ENCODE results near the gene C5orf52. TPM values are rescaled to one million over a fixed set of nuclear protein-coding genes. Genes with fewer than 3 reads are reported as not detected.
"Not testable (repeated sequence)": the region's sequence is repeated elsewhere in the genome, so short reads cannot be mapped to it uniquely, and the experiment has no call there.

Gene C5orf52
- total RNA-seq, 4 donors from 2014 or later = not detected

DNA sequence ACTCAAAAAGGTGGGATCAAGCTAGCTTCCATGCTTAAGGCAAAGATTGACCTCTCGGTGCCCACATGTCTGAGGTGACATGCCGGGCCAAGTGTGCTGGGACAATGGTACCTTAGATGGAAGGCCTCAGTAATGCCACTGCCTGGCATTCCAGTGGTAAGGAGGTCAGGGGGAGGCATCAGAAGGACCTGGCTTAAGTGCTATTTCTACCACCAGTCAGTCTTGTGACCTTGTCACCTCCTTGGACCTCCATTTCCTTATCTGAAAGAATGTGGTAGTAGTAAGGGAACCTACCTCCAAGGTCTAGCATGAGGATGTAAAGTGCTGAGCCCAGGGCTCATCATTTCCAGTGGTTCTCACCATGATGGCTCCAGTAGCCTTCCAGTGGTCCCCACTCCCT lies 8.9 kb downstream of the C5orf52 start:
- TF ChIP-seq, protein P1, sequence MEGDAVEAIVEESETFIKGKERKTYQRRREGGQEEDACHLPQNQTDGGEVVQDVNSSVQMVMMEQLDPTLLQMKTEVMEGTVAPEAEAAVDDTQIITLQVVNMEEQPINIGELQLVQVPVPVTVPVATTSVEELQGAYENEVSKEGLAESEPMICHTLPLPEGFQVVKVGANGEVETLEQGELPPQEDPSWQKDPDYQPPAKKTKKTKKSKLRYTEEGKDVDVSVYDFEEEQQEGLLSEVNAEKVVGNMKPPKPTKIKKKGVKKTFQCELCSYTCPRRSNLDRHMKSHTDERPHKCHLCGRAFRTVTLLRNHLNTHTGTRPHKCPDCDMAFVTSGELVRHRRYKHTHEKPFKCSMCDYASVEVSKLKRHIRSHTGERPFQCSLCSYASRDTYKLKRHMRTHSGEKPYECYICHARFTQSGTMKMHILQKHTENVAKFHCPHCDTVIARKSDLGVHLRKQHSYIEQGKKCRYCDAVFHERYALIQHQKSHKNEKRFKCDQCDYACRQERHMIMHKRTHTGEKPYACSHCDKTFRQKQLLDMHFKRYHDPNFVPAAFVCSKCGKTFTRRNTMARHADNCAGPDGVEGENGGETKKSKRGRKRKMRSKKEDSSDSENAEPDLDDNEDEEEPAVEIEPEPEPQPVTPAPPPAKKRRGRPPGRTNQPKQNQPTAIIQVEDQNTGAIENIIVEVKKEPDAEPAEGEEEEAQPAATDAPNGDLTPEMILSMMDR (IDR thresholded peaks at IDR 0.05) = no peak
- TF ChIP-seq POLR2A (IDR thresholded peaks at IDR 0.05) = no peak
- WGBS, 2 donors = 97 to 100% methylated on average over 2 of the region's 2 CpGs
- DNase-seq (ENCODE audit: low spot score in 2 of 2) = peak in 1 of 2 donors; percentile 26

DNA sequence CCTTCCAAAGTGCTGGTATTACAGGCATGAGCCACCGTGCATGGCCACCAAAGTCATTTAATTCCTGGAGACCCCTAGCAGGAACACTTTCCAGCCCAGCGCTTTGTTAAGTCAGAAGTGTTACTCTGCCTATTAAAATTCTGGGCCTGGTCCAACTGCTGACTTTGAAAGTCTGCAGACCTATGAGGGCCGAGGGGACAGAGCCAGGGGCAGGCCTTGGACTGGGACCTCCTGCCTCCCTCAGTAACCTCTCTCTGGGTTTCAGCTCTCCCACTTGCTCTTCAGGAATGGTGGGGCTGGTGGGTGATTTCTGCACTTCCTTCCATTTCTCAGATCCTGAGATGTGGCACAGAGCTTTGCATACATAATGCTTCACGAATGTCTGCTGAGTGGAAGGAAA lies 9.7 kb downstream of the C5orf52 start:
- no peak overlapping the region for H3K4me3 ChIP-seq (ENCODE audit: low read depth, poor library complexity, severe bottlenecking)
- intact Hi-C loops (cut with DNase I; ENCODE audit: low total_unique reads) = no loop called here
- 63 to 75% methylated on average over 4 of the region's 4 CpGs for WGBS, 2 donors
- peak in 1 of 2 donors; percentile 56 for DNase-seq (ENCODE audit: low spot score in 2 of 2)
- TF ChIP-seq POLR2A (IDR thresholded peaks at IDR 0.05) = no peak
- TF ChIP-seq, protein P1 (IDR thresholded peaks at IDR 0.05) = no peak

More for the DNA sequence above, 8.9 kb downstream of the C5orf52 start:
- no peak overlapping the region for H3K4me3 ChIP-seq (ENCODE audit: low read depth, poor library complexity, severe bottlenecking)
- intact Hi-C loops (cut with DNase I; ENCODE audit: low total_unique reads) = no loop called here

DNA sequence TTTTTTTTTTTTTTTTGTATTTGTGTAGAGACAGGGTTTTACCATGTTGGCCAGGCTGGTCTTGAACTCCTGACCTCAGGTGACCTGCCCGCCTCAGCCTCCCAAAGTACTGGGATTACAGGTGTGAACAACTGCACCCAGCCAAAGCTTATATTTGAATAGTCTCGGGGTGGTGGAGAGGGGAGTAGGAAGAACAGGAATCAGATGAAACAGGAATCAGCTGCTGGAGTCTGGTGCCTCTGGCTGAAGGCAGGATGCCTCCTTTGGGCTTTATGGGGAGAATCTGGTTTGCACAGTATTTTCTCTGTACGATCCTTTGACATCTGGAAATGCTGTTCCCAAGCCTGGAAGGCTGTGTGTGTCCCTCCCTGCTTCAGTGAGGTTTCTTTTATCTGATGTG lies 10.9 kb downstream of the C5orf52 start:
- no peak for TF ChIP-seq POLR2A (IDR thresholded peaks at IDR 0.05)
- TF ChIP-seq, protein P1 (IDR thresholded peaks at IDR 0.05) = no peak
- 40 to 59% methylated on average over 3 of the region's 3 CpGs for WGBS, 2 donors
- no peak overlapping the region for H3K4me3 ChIP-seq (ENCODE audit: low read depth, poor library complexity, severe bottlenecking)
- DNase-seq (ENCODE audit: low spot score in 2 of 2) = no peak
- intact Hi-C loops (cut with DNase I; ENCODE audit: low total_unique reads) = no loop called here

DNA sequence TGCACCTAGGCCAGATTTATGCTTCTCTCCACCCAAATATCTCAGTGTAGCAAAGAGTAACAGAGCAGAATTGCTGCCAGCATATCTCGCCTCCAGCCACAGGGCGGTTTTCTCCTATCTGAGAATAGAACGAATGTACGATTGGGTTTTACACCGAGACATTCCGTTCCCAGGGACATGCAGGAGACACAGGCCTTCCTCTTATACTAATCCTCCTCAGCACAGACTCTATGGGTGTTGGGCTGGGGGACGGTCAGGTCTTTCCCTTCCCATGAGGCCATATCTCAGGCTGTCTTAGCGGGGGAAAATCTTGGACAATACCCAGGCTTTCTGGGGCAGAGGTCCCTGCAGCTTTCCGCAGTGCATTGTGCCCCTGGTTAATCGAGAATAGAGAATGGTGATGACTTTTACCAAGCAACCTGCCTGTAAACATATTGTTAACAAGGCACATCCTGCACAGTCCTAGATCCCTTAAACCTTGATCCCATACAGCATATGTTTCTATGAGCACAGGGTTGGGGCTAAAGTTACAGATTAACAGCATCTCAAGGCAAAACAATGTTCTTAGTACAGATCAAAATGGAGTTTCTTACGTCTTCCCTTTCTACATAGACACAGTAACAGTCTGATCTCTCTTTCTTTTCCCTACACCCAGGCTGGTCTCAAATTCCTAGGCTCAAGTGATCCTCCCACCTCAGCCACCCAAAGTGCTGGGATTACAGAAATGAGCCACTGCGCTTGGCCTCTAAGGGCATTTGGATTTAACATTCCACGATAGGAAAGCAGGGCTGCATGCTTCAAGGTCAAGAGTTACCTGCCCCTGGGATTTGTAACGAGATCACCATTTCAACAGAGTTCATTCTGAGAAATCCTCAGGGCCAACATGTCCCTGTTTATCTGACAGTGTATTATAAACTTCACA lies 15.2 kb downstream of the C5orf52 start:
- intact Hi-C loops (cut with DNase I; ENCODE audit: low total_unique reads); H3K4me3 ChIP-seq (ENCODE audit: low read depth, poor library complexity, severe bottlenecking): not testable (repeated sequence)
- 80 to 87% methylated on average over 14 of the region's 14 CpGs for WGBS, 2 donors
- DNase-seq (ENCODE audit: low spot score in 2 of 2) = peak in 1 of 2 donors; percentile 61

- DNase-seq (ENCODE audit: low spot score in 2 of 2) = no peak
- no peak overlapping the region for H3K4me3 ChIP-seq (ENCODE audit: low read depth, poor library complexity, severe bottlenecking)
- 89 to 91% methylated on average over 1 of the region's 1 CpG for WGBS, 2 donors
- intact Hi-C loops (cut with DNase I; ENCODE audit: low total_unique reads) = no loop called here
- no peak for TF ChIP-seq POLR2A (IDR thresholded peaks at IDR 0.05)
- TF ChIP-seq, protein P1 (IDR thresholded peaks at IDR 0.05) = no peak
Measured at GRCh38 chr5:157687198-157687554, 15.8 kb downstream of the C5orf52 start.

DNA sequence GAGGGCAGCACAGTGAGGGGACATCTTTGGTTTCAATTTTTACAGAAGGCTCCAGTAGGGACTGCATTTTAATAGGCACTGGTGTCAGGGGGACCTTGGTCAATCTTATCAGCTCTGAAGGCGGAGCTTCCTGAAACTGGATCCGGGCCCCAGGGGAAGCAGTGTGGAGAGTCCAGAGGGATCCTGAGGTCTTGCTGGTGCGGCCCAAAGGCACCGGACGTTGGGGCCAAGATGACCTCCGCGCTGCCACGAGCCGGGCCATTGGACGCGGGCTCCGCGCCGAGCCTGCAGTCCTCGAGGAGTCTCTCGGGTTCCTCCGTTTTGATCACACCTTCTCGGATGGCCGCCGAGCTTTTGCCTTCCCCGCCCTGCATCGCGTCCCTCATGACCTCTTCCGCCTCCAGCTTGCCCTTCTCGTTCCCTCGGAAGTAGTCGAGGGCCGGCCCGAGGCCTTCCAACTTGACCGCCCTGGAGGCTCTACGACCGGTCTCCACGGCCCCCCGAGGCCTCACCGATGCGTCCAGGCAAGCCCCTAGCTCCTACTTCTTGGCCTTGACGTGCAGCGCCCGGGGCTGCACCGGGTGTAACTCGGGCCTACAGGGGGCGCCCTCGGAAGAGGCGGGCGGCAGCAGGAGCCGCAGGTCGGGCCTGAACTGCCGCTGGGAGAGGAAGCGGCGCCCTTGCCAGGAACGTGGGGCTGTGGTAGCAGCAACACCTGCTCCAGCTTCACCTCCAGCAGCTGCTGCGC lies 18.8 kb downstream of the C5orf52 start:
- H3K4me3 ChIP-seq (ENCODE audit: low read depth, poor library complexity, severe bottlenecking) = no peak overlapping the region
- no peak for TF ChIP-seq POLR2A (IDR thresholded peaks at IDR 0.05)
- WGBS, 2 donors = 61 to 83% methylated on average over 37 to 49 of the region's 52 CpGs
- intact Hi-C loops (cut with DNase I; ENCODE audit: low total_unique reads) = no loop called here
- DNase-seq (ENCODE audit: low spot score in 2 of 2) = peak in 1 of 2 donors; percentile 69
